GM23338 (cell line): Measurements from ENCODE around the gene TBX2. TPM values are rescaled to one million over a fixed set of nuclear protein-coding genes. Genes with fewer than 3 reads are reported as not detected.

Experiments used
- ATAC-seq: fragments of 200-7000 bp; cut with Tn5 transposase; 3 replicates; pipeline ENCODE4 v1.9.1; 2020
- DNase-seq: peaks from one replicate; pipeline ENCODE4 v3.0.0-alpha.2; 2015; ENCODE audit warnings: low spot score
- H2AFZ ChIP-seq: fragments of 200-600 bp; sonication (generic); 2 replicates; pipeline ENCODE4 v1.8.0; 2016; ENCODE audit warnings: antibody characterized with exemption, mild to moderate bottlenecking, moderate library complexity
- H3F3A ChIP-seq: fragments of 200-600 bp; sonication (generic); replicated peaks from 2 replicates; pipeline ENCODE4 v1.8.0; 2017; ENCODE audit warnings: antibody characterized with exemption, mixed run types, low read depth
- H3K27ac ChIP-seq: fragments of 200-600 bp; sonication (generic); 2 replicates; pipeline ENCODE4 v1.6.1; 2016; ENCODE audit warnings: low read depth
- H3K27me3 ChIP-seq: fragments of 200-600 bp; sonication (generic); 2 replicates; pipeline ENCODE4 v1.8.0; 2016; ENCODE audit warnings: mild to moderate bottlenecking, mixed run types, moderate library complexity; ENCODE audit not compliant: insufficient read depth
- H3K36me3 ChIP-seq: fragments of 200-600 bp; sonication (generic); 2 replicates; pipeline ENCODE4 v1.8.0; 2016; ENCODE audit warnings: mild to moderate bottlenecking; ENCODE audit not compliant: insufficient read depth
- H3K4me1 ChIP-seq: fragments of 200-600 bp; sonication (generic); 2 replicates; pipeline ENCODE4 v1.8.0; 2016; ENCODE audit warnings: mild to moderate bottlenecking, moderate library complexity; ENCODE audit not compliant: insufficient read depth
- H3K4me2 ChIP-seq: fragments of 200-600 bp; sonication (generic); 2 replicates; pipeline ENCODE4 v1.7.1; 2017; ENCODE audit warnings: mixed run types
- H3K4me3 ChIP-seq: fragments of 200-600 bp; sonication (generic); 2 replicates; pipeline ENCODE4 v1.6.1; 2016; ENCODE audit warnings: mixed run types
- H3K79me2 ChIP-seq: fragments of 200-600 bp; sonication (generic); replicated peaks from 2 replicates; pipeline ENCODE4 v1.8.0; 2017; ENCODE audit warnings: mild to moderate bottlenecking; ENCODE audit not compliant: insufficient read depth
- H3K9me2 ChIP-seq: fragments of 200-600 bp; sonication (generic); 2 replicates; pipeline ENCODE4 v1.8.0; 2017; ENCODE audit not compliant: insufficient read depth
- H4K20me1 ChIP-seq: fragments of 200-600 bp; sonication (generic); replicated peaks from 2 replicates; pipeline ENCODE4 v1.8.0; 2017; ENCODE audit warnings: mild to moderate bottlenecking; ENCODE audit not compliant: insufficient read depth
- H3K27ac Mint-ChIP-seq: 2 replicates; pipeline ENCODE4 v1.8.0; 2020; ENCODE audit warnings: inconsistent platforms, mild to moderate bottlenecking, moderate library complexity, mixed read lengths
- H3K27me3 Mint-ChIP-seq: 3 replicates; pipeline ENCODE4 v1.8.0; 2022; ENCODE audit warnings: low read depth, mild to moderate bottlenecking, moderate library complexity, mixed read lengths, inconsistent platforms; ENCODE audit not compliant: insufficient read depth, poor library complexity
- H3K36me3 Mint-ChIP-seq: 3 replicates; pipeline ENCODE4 v1.8.0; 2021; ENCODE audit warnings: low read depth, mild to moderate bottlenecking, inconsistent platforms, moderate library complexity, mixed read lengths
- H3K4me1 Mint-ChIP-seq: 3 replicates; pipeline ENCODE4 v1.8.0; 2020; ENCODE audit warnings: mild to moderate bottlenecking, inconsistent platforms, mixed read lengths
- H3K4me3 Mint-ChIP-seq: 3 replicates; pipeline ENCODE4 v1.8.0; 2021; ENCODE audit warnings: moderate library complexity, mild to moderate bottlenecking, inconsistent platforms, mixed read lengths
- H3K9me3 Mint-ChIP-seq: 3 replicates; pipeline ENCODE4 v1.8.0; 2020; ENCODE audit warnings: moderate library complexity, mild to moderate bottlenecking, inconsistent platforms, mixed read lengths
- CREB1 ChIP-seq: fragments of 250-450 bp; sonication (Bioruptor Pico); IDR thresholded peaks from 2 replicates; pipeline ENCODE4 v1.5.0; 2020; ENCODE audit warnings: low read depth, mild to moderate bottlenecking, moderate library complexity
- CTCF ChIP-seq, 2 experiments: fragments of 200-600 bp in 1 of 2; sonication (generic) in 1 of 2; conservative IDR thresholded peaks; 2 replicates each; pipeline versions ENCODE4 v1.5.1 to v1.6.1; 2016 to 2017; ENCODE audit warnings: antibody characterized with exemption in 2 of 2, low read depth in 2 of 2, mild to moderate bottlenecking in 2 of 2, moderate library complexity in 1 of 2
- ETS1 ChIP-seq: IDR thresholded peaks from 2 replicates; pipeline ENCODE4 v1.6.1; 2016; ENCODE audit warnings: antibody characterized with exemption
- EZH2phosphoT487 ChIP-seq: fragments of 200-600 bp; sonication (generic); IDR thresholded peaks from one replicate; pipeline ENCODE4 v1.8.1; 2018; ENCODE audit warnings: antibody characterized with exemption; ENCODE audit not compliant: unreplicated experiment
- JUNB ChIP-seq: IDR thresholded peaks from one replicate; pipeline ENCODE4 v1.6.1; 2016; ENCODE audit warnings: antibody characterized with exemption; ENCODE audit not compliant: unreplicated experiment
- NANOG ChIP-seq: IDR thresholded peaks from 2 replicates; pipeline ENCODE4 v1.6.1; 2016; ENCODE audit warnings: antibody characterized with exemption, borderline replicate concordance
- POLR2AphosphoS5 ChIP-seq: IDR thresholded peaks from 2 replicates; pipeline ENCODE4 v1.6.1; 2016; ENCODE audit warnings: antibody characterized with exemption, low read depth
- STAT1 ChIP-seq: IDR thresholded peaks from one replicate; pipeline ENCODE4 v1.6.1; 2016; ENCODE audit warnings: antibody characterized with exemption; ENCODE audit not compliant: unreplicated experiment
- ZNF114 ChIP-seq: fragments of 250-450 bp; sonication (Bioruptor Pico); IDR thresholded peaks from 2 replicates; pipeline ENCODE4 v1.5.0; 2020; ENCODE audit warnings: mild to moderate bottlenecking, moderate library complexity
- ZNF331 ChIP-seq: fragments of 250-450 bp; sonication (Bioruptor Pico); IDR thresholded peaks from 2 replicates; pipeline ENCODE4 v1.5.0; 2020; ENCODE audit warnings: low read depth, mild to moderate bottlenecking, moderate library complexity
- ZNF462 ChIP-seq: fragments of 250-450 bp; sonication (Bioruptor Pico); IDR thresholded peaks from 2 replicates; pipeline ENCODE4 v1.5.0; 2020; ENCODE audit warnings: mild to moderate bottlenecking, moderate library complexity
- polyA plus RNA-seq: library from polyadenylated mRNA; unstranded; fragments of >200 nt; fragmentation: Nextera tagmentation; extraction: Ambion mirVana; gene quantifications from 2 replicates; pipeline ENCODE4 v1.2.1, GENCODE V29; 2016
- total RNA-seq: library from RNA; depleted of rRNA; stranded (reverse); fragments of >200 nt; shearing (Covaris generic); gene quantifications from 2 replicates; pipeline ENCODE4 v1.2.3, GENCODE V29; 2014

The TBX2 gene
- total and polyA plus RNA-seq, 2 experiments from 2014 or later, result not detected

- Mint-ChIP-seq H3K27me3 (peaks cover 17% of the 10 kb centered on the region), H3K36me3 (no peaks in the 10 kb centered on the region)
Measured at GRCh38 chr17:61443475-61443882, 43.8 kb downstream of the TBX2 start.

More at GRCh38 chr17:61443475-61443882, 43.8 kb downstream of the TBX2 start:
- Mint-ChIP-seq H3K9me3 (no peaks in the 10 kb centered on the region; the same call in 2 of the 3 replicates), H3K4me3 (no peak overlapping the region), H3K27ac (no peak overlapping the region), H3K4me1 (peaks cover 10% of the 10 kb centered on the region; the same call in 2 of the 3 replicates)
- no peaks in the 10 kb centered on the region for H3K36me3 ChIP-seq
- no peaks in the 10 kb centered on the region for H4K20me1 ChIP-seq
- TF ChIP-seq ETS1 (no peak), CTCF (conservative IDR thresholded peaks at IDR 0.05; ENCODE audit: low read depth in 2 of 2) (no peak), POLR2AphosphoS5 (no peak), STAT1 (no peak), NANOG (no peak), JUNB (no peak), ZNF462 (no peak), ZNF331 (no peak), CREB1 (CRISPR knock-in tag) (no peak; the same call in 1 of the 2 replicates), EZH2phosphoT487 (no peak), ZNF114 (CRISPR knock-in tag) (no peak)
- ATAC-seq (peak; percentile 74), DNase-seq (peak; percentile 53)
- H3F3A ChIP-seq, result no peaks in the 10 kb centered on the region
- H3K4me3 ChIP-seq, result no peak overlapping the region
- H3K27ac ChIP-seq, result no peak overlapping the region
- no peak overlapping the region for H3K4me2 ChIP-seq
- no peaks in the 10 kb centered on the region for H3K79me2 ChIP-seq
- H3K27me3 ChIP-seq, result peaks cover 28% of the 10 kb centered on the region
- H2AFZ ChIP-seq, result peak overlapping the region; percentile 74; the same call in 1 of the 2 replicates
- H3K9me2 ChIP-seq, result 0 out of 2 replicates have a peak, but pooled peaks cover 5% of the 10 kb centered on the region
- H3K4me1 ChIP-seq, result peaks cover 7% of the 10 kb centered on the region
